ENCODE data around the gene PRXL2B.

The PRXL2B gene

GRCh38 chr1:2559509-2560298 lies 26.9 kb upstream of the PRXL2B start:
- no peak overlapping the region for H3K27ac Mint-ChIP-seq
- no peaks in the 10 kb centered on the region for H3K9me3 Mint-ChIP-seq
- peaks cover 25% of the 10 kb centered on the region for H3K4me1 Mint-ChIP-seq
- TF ChIP-seq CTCF (IDR thresholded peaks at IDR 0.05), result no peak
- H3K4me3 Mint-ChIP-seq, result no peak overlapping the region
- no peaks in the 10 kb centered on the region for H3K36me3 Mint-ChIP-seq (ENCODE audit: low read depth)
- peaks cover 5% of the 10 kb centered on the region for H3K27me3 Mint-ChIP-seq (ENCODE audit: low read depth, poor library complexity)
- DNase-seq, result no peak

- no peak for TF ChIP-seq CTCF (IDR thresholded peaks at IDR 0.05)
- H3K4me1 Mint-ChIP-seq, result peaks cover 33% of the 10 kb centered on the region
- no peak overlapping the region for H3K4me3 Mint-ChIP-seq
- H3K36me3 Mint-ChIP-seq (ENCODE audit: low read depth), result no peaks in the 10 kb centered on the region
- H3K9me3 Mint-ChIP-seq, result no peaks in the 10 kb centered on the region
- DNase-seq, result no peak
- no peak overlapping the region for H3K27ac Mint-ChIP-seq
- H3K27me3 Mint-ChIP-seq (ENCODE audit: low read depth, poor library complexity), result peaks cover 4% of the 10 kb centered on the region
These were observed 26.1 kb upstream of the PRXL2B start for GRCh38 chr1:2560299-2561073.

GRCh38 chr1:2561446-2561845 lies 25.1 kb upstream of the PRXL2B start:
- no peak for TF ChIP-seq CTCF (IDR thresholded peaks at IDR 0.05)
- no peaks in the 10 kb centered on the region for H3K9me3 Mint-ChIP-seq
- peaks cover 7% of the 10 kb centered on the region for H3K27me3 Mint-ChIP-seq (ENCODE audit: low read depth, poor library complexity)
- H3K4me3 Mint-ChIP-seq, result no peak overlapping the region
- DNase-seq, result no peak
- no peak overlapping the region for H3K27ac Mint-ChIP-seq
- no peaks in the 10 kb centered on the region for H3K36me3 Mint-ChIP-seq (ENCODE audit: low read depth)
- peaks cover 34% of the 10 kb centered on the region for H3K4me1 Mint-ChIP-seq

- Mint-ChIP-seq H3K36me3 (ENCODE audit: low read depth) (no peaks in the 10 kb centered on the region), H3K27me3 (ENCODE audit: low read depth, poor library complexity) (peaks cover 7% of the 10 kb centered on the region), H3K27ac (no peak overlapping the region), H3K4me1 (peaks cover 29% of the 10 kb centered on the region), H3K9me3 (no peaks in the 10 kb centered on the region), H3K4me3 (no peak overlapping the region)
- TF ChIP-seq CTCF (IDR thresholded peaks at IDR 0.05), result peak; percentile 25
- no peak for DNase-seq
These were observed 24.4 kb upstream of the PRXL2B start for GRCh38 chr1:2561898-2562895.

GRCh38 chr1:2563205-2563604 lies 23.4 kb upstream of the PRXL2B start:
- no peaks in the 10 kb centered on the region for H3K9me3 Mint-ChIP-seq
- no peak overlapping the region for H3K4me3 Mint-ChIP-seq
- peaks cover 7% of the 10 kb centered on the region for H3K27me3 Mint-ChIP-seq (ENCODE audit: low read depth, poor library complexity)
- no peak for DNase-seq
- TF ChIP-seq CTCF (IDR thresholded peaks at IDR 0.05), result no peak
- peak overlapping the region; percentile 75 for H3K27ac Mint-ChIP-seq
- H3K4me1 Mint-ChIP-seq, result peaks cover 34% of the 10 kb centered on the region
- H3K36me3 Mint-ChIP-seq (ENCODE audit: low read depth), result no peaks in the 10 kb centered on the region
